CD14-positive monocyte (primary cell): ENCODE measurements around the gene PLPP2. TPM values are rescaled to one million over a fixed set of nuclear protein-coding genes. Genes with fewer than 3 reads are reported as not detected.

Experiments
- DNase-seq, 3 donors: peaks; one replicate each; pipeline ENCODE4 v3.0.0-alpha.2; 2011 to 2022
- H2AFZ ChIP-seq: 2 replicates; pipeline ENCODE4 v1.6.0; 2012; ENCODE audit warnings: mild to moderate bottlenecking, low read depth, low read length, inconsistent platforms; ENCODE audit not compliant: insufficient read depth, poor library complexity, severe bottlenecking
- H3K27ac ChIP-seq, 2 donors: 1 replicate in 1 of 2; 2 replicates in 1 of 2; pipeline ENCODE4 v1.5.1; 2012 to 2013; ENCODE audit warnings: low read length in 2 of 2, control low read depth in 1 of 2, inconsistent platforms in 1 of 2, low read depth in 1 of 2, mild to moderate bottlenecking in 1 of 2
- H3K27me3 ChIP-seq, 2 donors: one replicate each; pipeline versions ENCODE4 v1.6.0 to v1.6.1; 2011 to 2013; ENCODE audit warnings: low read length in 2 of 2; ENCODE audit not compliant: control insufficient read depth in 2 of 2, insufficient read depth in 2 of 2
- H3K36me3 ChIP-seq, 2 donors: replicated peaks in 1 of 2; 1 replicate in 1 of 2; 2 replicates in 1 of 2; pipeline versions ENCODE4 v1.5.1 to v1.6.1; 2012 to 2013; ENCODE audit warnings: low read length in 2 of 2, control low read depth in 1 of 2, inconsistent platforms in 1 of 2, mild to moderate bottlenecking in 1 of 2; ENCODE audit not compliant: insufficient read depth in 2 of 2, control insufficient read depth in 1 of 2
- H3K4me1 ChIP-seq, 2 donors: 1 replicate in 1 of 2; 2 replicates in 1 of 2; pipeline versions ENCODE4 v1.5.1 to v1.6.1; 2012 to 2013; ENCODE audit warnings: low read length in 2 of 2, control low read depth in 1 of 2, inconsistent platforms in 1 of 2, mild to moderate bottlenecking in 1 of 2, moderate library complexity in 1 of 2; ENCODE audit not compliant: insufficient read depth in 2 of 2, control insufficient read depth in 1 of 2
- H3K4me2 ChIP-seq: replicated peaks from 2 replicates; pipeline ENCODE3; 2012; ENCODE audit warnings: low read length, moderate library complexity, mild to moderate bottlenecking; ENCODE audit not compliant: poor library complexity, severe bottlenecking; ENCODE audit errors: extremely low read depth
- H3K4me3 ChIP-seq, 3 experiments: fragments of 200-600 bp in 1 of 3; sonication (generic) in 1 of 3; replicated peaks in 1 of 3; 1 replicate in 2 of 3; 2 replicates in 1 of 3; pipeline ENCODE4 v1.5.1; 2011 to 2013; ENCODE audit warnings: low read length in 3 of 3, mild to moderate bottlenecking in 3 of 3, control low read depth in 2 of 3, low read depth in 2 of 3, inconsistent platforms in 1 of 3, moderate library complexity in 1 of 3
- H3K79me2 ChIP-seq: 2 replicates; pipeline ENCODE4 v1.6.0; 2012; ENCODE audit warnings: mild to moderate bottlenecking, control low read depth, inconsistent platforms, low read length, moderate library complexity; ENCODE audit not compliant: insufficient read depth
- H3K9ac ChIP-seq: 2 replicates; pipeline ENCODE4 v1.6.0; 2017; ENCODE audit warnings: low read length, mild to moderate bottlenecking; ENCODE audit not compliant: insufficient read depth, poor library complexity, severe bottlenecking
- H3K9me3 ChIP-seq, 2 donors: replicated peaks in 1 of 2; 1 replicate in 1 of 2; 2 replicates in 1 of 2; pipeline versions ENCODE4 v1.5.1 to v1.6.1; 2012 to 2013; ENCODE audit warnings: low read length in 2 of 2, control low read depth in 1 of 2; ENCODE audit not compliant: control insufficient read depth in 1 of 2, insufficient read depth in 1 of 2
- H4K20me1 ChIP-seq: 2 replicates; pipeline ENCODE4 v1.6.0; 2012; ENCODE audit warnings: mild to moderate bottlenecking, low read length, control low read depth, moderate library complexity; ENCODE audit not compliant: insufficient read depth
- H3K27ac Mint-ChIP-seq, 7 donors: one replicate each; pipeline ENCODE4 v1.8.0; 2020; ENCODE audit warnings: mild to moderate bottlenecking in 7 of 7, mixed read lengths in 7 of 7, moderate library complexity in 6 of 7, inconsistent platforms in 2 of 7
- H3K27me3 Mint-ChIP-seq, 3 donors: one replicate each; pipeline ENCODE4 v1.8.0; 2021 to 2022; ENCODE audit warnings: low read depth in 3 of 3, mild to moderate bottlenecking in 3 of 3, mixed read lengths in 3 of 3, moderate library complexity in 3 of 3, inconsistent platforms in 1 of 3
- H3K36me3 Mint-ChIP-seq, 2 donors: one replicate each; pipeline ENCODE4 v1.8.0; 2020; ENCODE audit warnings: mixed read lengths in 2 of 2, inconsistent platforms in 1 of 2, mild to moderate bottlenecking in 1 of 2
- H3K4me1 Mint-ChIP-seq: one replicate; pipeline ENCODE4 v1.8.0; 2020; ENCODE audit warnings: mild to moderate bottlenecking, mixed read lengths
- H3K4me3 Mint-ChIP-seq, 2 donors: one replicate each; pipeline ENCODE4 v1.8.0; 2020; ENCODE audit warnings: mild to moderate bottlenecking in 2 of 2, mixed read lengths in 2 of 2, moderate library complexity in 1 of 2
- H3K9me3 Mint-ChIP-seq, 7 donors: one replicate each; pipeline ENCODE4 v1.8.0; 2020 to 2022; ENCODE audit warnings: mixed read lengths in 7 of 7, mild to moderate bottlenecking in 6 of 7, moderate library complexity in 6 of 7, inconsistent platforms in 2 of 7
- CTCF ChIP-seq: fragments of 200-600 bp; IDR thresholded peaks from one replicate; pipeline ENCODE4 v1.8.0; 2022; ENCODE audit warnings: antibody characterized with exemption, mild to moderate bottlenecking
- WGBS: methylation state at CpG from one replicate; pipeline ENCODE4 v1.1.5; 2013; ENCODE audit warnings: missing lambda C conversion rate; ENCODE audit not compliant: insufficient coverage; 5-methylcytosine and 5-hydroxymethylcytosine counted together
- intact Hi-C, 2 donors: fragments of 100-400 bp; cut with micrococcal nuclease; formaldehyde crosslinking; loops; one replicate each; pipeline versions ENCODE4 v1.15.0 to v1.15.1; 2023
- polyA plus RNA-seq, 3 donors: library from polyadenylated mRNA; depleted of rRNA in 1 of 3; unstranded in 2 of 3; stranded (reverse) in 1 of 3; fragments of 300-500 nt in 2 of 3; fragments of >200 nt in 1 of 3; fragmentation: Illumina TruSeq in 2 of 3; gene quantifications; 1 replicate in 2 of 3; 2 replicates in 1 of 3; pipeline ENCODE4 v1.2.3, GENCODE V29; 2012 to 2021

Gene PLPP2
- polyA plus RNA-seq, 3 donors: 0.01 TPM; not detected in 2

- H3K4me1 Mint-ChIP-seq: no peaks in the 10 kb centered on the region
- H3K4me2 ChIP-seq: no peak overlapping the region
- WGBS: 82% methylated on average over 4 of the region's 7 CpGs
- H3K36me3 Mint-ChIP-seq: no peaks in the 10 kb centered on the region
- H3K27me3 ChIP-seq: peaks cover 0 to 7% of the 10 kb centered on the region in 2 donors
- no peaks in the 10 kb centered on the region for H3K36me3 ChIP-seq
- no peak for TF ChIP-seq CTCF
- no peak overlapping the region for H3K4me3 ChIP-seq
- no peak overlapping the region for H3K9ac ChIP-seq
- no peaks in the 10 kb centered on the region for H3K9me3 ChIP-seq
- intact Hi-C loops: no loop called here
- H3K4me1 ChIP-seq: no peaks in the 10 kb centered on the region
- H3K4me3 Mint-ChIP-seq: no peak overlapping the region
- peaks cover 12 to 37% (median 20%) of the 10 kb centered on the region in 3 donors for H3K27me3 Mint-ChIP-seq
- no peak overlapping the region for H2AFZ ChIP-seq
- DNase-seq: no peak
- no peak overlapping the region for H3K27ac ChIP-seq
- H3K27ac Mint-ChIP-seq: no peak overlapping the region
- no peaks in the 10 kb centered on the region for H3K79me2 ChIP-seq
- H3K9me3 Mint-ChIP-seq: peaks cover 0 to 1% (median 0%) of the 10 kb centered on the region in 7 donors
- no peaks in the 10 kb centered on the region for H4K20me1 ChIP-seq
Observed at GRCh38 chr19:277131-277530, 14.1 kb downstream of the PLPP2 start.

- no peak overlapping the region for H3K4me3 Mint-ChIP-seq
- peaks cover 0 to 1% (median 0%) of the 10 kb centered on the region in 7 donors for H3K9me3 Mint-ChIP-seq
- no peak for TF ChIP-seq CTCF
- no peak overlapping the region for H3K9ac ChIP-seq
- no peaks in the 10 kb centered on the region for H3K9me3 ChIP-seq
- no peaks in the 10 kb centered on the region for H3K4me1 ChIP-seq
- H3K79me2 ChIP-seq: no peaks in the 10 kb centered on the region
- peaks cover 0 to 7% of the 10 kb centered on the region in 2 donors for H3K27me3 ChIP-seq
- DNase-seq: no peak
- no peak overlapping the region for H2AFZ ChIP-seq
- H3K36me3 ChIP-seq: no peaks in the 10 kb centered on the region
- no peak overlapping the region for H3K4me2 ChIP-seq
- no peak overlapping the region for H3K4me3 ChIP-seq
- WGBS: 94% methylated on average over 11 of the region's 19 CpGs
- intact Hi-C loops: no loop called here
- H3K27ac ChIP-seq: no peak overlapping the region
- H3K4me1 Mint-ChIP-seq: no peaks in the 10 kb centered on the region
- no peaks in the 10 kb centered on the region for H3K36me3 Mint-ChIP-seq
- H3K27ac Mint-ChIP-seq: no peak overlapping the region
- H3K27me3 Mint-ChIP-seq: peaks cover 15 to 38% (median 27%) of the 10 kb centered on the region in 3 donors
- H4K20me1 ChIP-seq: no peaks in the 10 kb centered on the region
Observed at GRCh38 chr19:275958-276646, 15.1 kb downstream of the PLPP2 start.
